SK-N-SH (cell line): ENCODE data around the gene LRRC75A. TPM values are rescaled to one million over a fixed set of nuclear protein-coding genes. Genes with fewer than 3 reads are reported as not detected.
A peak's percentile ranks its signal among the peaks of the same experiment; 100 is the strongest.

ENCODE experiments used
- CTCF ChIA-PET: fragments of 300-600, 350-600 bp; formaldehyde crosslinking; extraction: SDS; loops from one replicate; lab custom pipeline; 2021; lab: Yijun Ruan, JAX
- POLR2A ChIA-PET: fragments of 350-600 bp; sonication (Branson Sonifier 250); formaldehyde crosslinking; extraction: SDS; loops from one replicate; lab custom pipeline; 2020; ENCODE audit warnings: antibody characterized with exemption, inconsistent platforms; lab: Yijun Ruan, JAX
- DNase-seq: peaks from one replicate; pipeline ENCODE4 v3.0.0; 2012
- H2AFZ ChIP-seq: fragments of 200-600 bp; sonication (generic); 2 replicates; pipeline ENCODE4 v1.8.1; 2016; ENCODE audit warnings: antibody characterized with exemption, mild to moderate bottlenecking, low read depth
- H3F3A ChIP-seq: fragments of 200-600 bp; sonication (generic); replicated peaks from 2 replicates; pipeline ENCODE3; 2016; ENCODE audit warnings: antibody characterized with exemption, mild to moderate bottlenecking; ENCODE audit not compliant: insufficient read depth
- H3K27ac ChIP-seq, 2 experiments: fragments of 200-500 bp in 1 of 2; fragments of 200-600 bp in 1 of 2; sonication (Bioruptor generic) in 1 of 2; sonication (generic), shearing (Covaris generic) in 1 of 2; 2 replicates each; pipeline versions ENCODE4 v1.5.1 to v1.6.1; 2014 to 2016; ENCODE audit warnings: low read depth in 2 of 2, inconsistent platforms in 1 of 2, low read length in 1 of 2, mild to moderate bottlenecking in 1 of 2, mixed read lengths in 1 of 2
- H3K27me3 ChIP-seq: fragments of 200-600 bp; sonication (generic), shearing (Covaris generic); 2 replicates; pipeline ENCODE4 v1.6.1; 2016; ENCODE audit warnings: mixed run types; ENCODE audit not compliant: insufficient read depth
- H3K36me3 ChIP-seq, 2 experiments: fragments of 200-500 bp in 1 of 2; fragments of 200-600 bp in 1 of 2; sonication (Bioruptor generic) in 1 of 2; sonication (generic) in 1 of 2; replicated peaks in 1 of 2; 2 replicates each; pipeline versions ENCODE3 to v1.5.1; 2014 to 2016; ENCODE audit warnings: low read length in 1 of 2, mild to moderate bottlenecking in 1 of 2; ENCODE audit not compliant: insufficient read depth in 2 of 2, control insufficient read depth in 1 of 2
- H3K4me1 ChIP-seq, 2 experiments: fragments of 200-500 bp in 1 of 2; fragments of 200-600 bp in 1 of 2; sonication (Bioruptor generic) in 1 of 2; sonication (generic), shearing (Covaris generic) in 1 of 2; 2 replicates each; pipeline versions ENCODE4 v1.5.1 to v1.6.1; 2014 to 2016; ENCODE audit warnings: low read depth in 1 of 2, low read length in 1 of 2, mixed run types in 1 of 2; ENCODE audit not compliant: insufficient read depth in 2 of 2, control insufficient read depth in 1 of 2
- H3K4me2 ChIP-seq: fragments of 200-600 bp; sonication (generic), shearing (Covaris generic); 2 replicates; pipeline ENCODE4 v1.6.1; 2017; ENCODE audit warnings: mixed run types
- H3K4me3 ChIP-seq, 2 experiments: fragments of 200-500 bp in 1 of 2; fragments of 200-600 bp in 1 of 2; sonication (Bioruptor generic) in 1 of 2; sonication (generic), shearing (Covaris generic) in 1 of 2; 2 replicates each; pipeline versions ENCODE4 v1.5.1 to v1.8.1; 2014 to 2016; ENCODE audit warnings: low read depth in 2 of 2, inconsistent platforms in 1 of 2, low read length in 1 of 2, mild to moderate bottlenecking in 1 of 2, mixed read lengths in 1 of 2, moderate library complexity in 1 of 2
- H3K79me2 ChIP-seq: fragments of 200-600 bp; sonication (generic); 2 replicates; pipeline ENCODE4 v1.8.1; 2017; ENCODE audit warnings: mild to moderate bottlenecking; ENCODE audit not compliant: insufficient read depth
- H3K9ac ChIP-seq: fragments of 200-600 bp; sonication (generic); 2 replicates; pipeline ENCODE4 v1.6.1; 2017; ENCODE audit warnings: mixed run types
- H3K9me2 ChIP-seq: fragments of 200-600 bp; sonication (generic); 2 replicates; pipeline ENCODE4 v1.6.1; 2017; ENCODE audit warnings: mixed run types
- H3K9me3 ChIP-seq: fragments of 200-600 bp; sonication (generic); 2 replicates; pipeline ENCODE4 v1.6.1; 2017; ENCODE audit warnings: mixed run types, mild to moderate bottlenecking, moderate library complexity
- H4K20me1 ChIP-seq: fragments of 200-600 bp; sonication (generic); 2 replicates; pipeline ENCODE4 v1.6.1; 2017; ENCODE audit warnings: mild to moderate bottlenecking, mixed run types; ENCODE audit not compliant: insufficient read depth
- CHD2 ChIP-seq: fragments of 150-350 bp; IDR thresholded peaks from 2 replicates; pipeline ENCODE4 v1.6.1; 2018; ENCODE audit warnings: low read length; ENCODE audit not compliant: partially characterized antibody
- CTCF ChIP-seq: fragments of 200-600 bp; sonication (generic); IDR thresholded peaks from 2 replicates; pipeline ENCODE4 v1.6.1; 2017; ENCODE audit warnings: antibody characterized with exemption, mild to moderate bottlenecking, moderate library complexity
- ELF1 ChIP-seq: IDR thresholded peaks from 2 replicates; pipeline ENCODE4 v1.4.0; 2012
- EP300 ChIP-seq, 2 experiments: IDR thresholded peaks; 2 replicates each; pipeline versions ENCODE4 v1.4.0 to v1.6.1; 2012; ENCODE audit warnings: borderline replicate concordance in 1 of 2, low read depth in 1 of 2, low read length in 1 of 2
- EZH2phosphoT487 ChIP-seq: fragments of 200-600 bp; sonication (generic); IDR thresholded peaks from 2 replicates; pipeline ENCODE4 v1.6.1; 2017; ENCODE audit warnings: low read depth, mixed run types, mild to moderate bottlenecking, antibody characterized with exemption, moderate library complexity, borderline replicate concordance
- FOSL2 ChIP-seq: IDR thresholded peaks from 2 replicates; pipeline ENCODE4 v1.4.0; 2012; ENCODE audit warnings: low read depth, mild to moderate bottlenecking, moderate library complexity, borderline replicate concordance
- FOXJ3 ChIP-seq: sonication (generic); formaldehyde crosslinking; IDR thresholded peaks from 2 replicates; pipeline ENCODE4 v1.5.1; 2020; ENCODE audit warnings: mild to moderate bottlenecking, missing genetic modification reagents
- IRF3 ChIP-seq: fragments of 150-350 bp; IDR thresholded peaks from 2 replicates; pipeline ENCODE4 v1.6.1; 2016; ENCODE audit warnings: mild to moderate bottlenecking, low read depth, low read length
- JUND ChIP-seq: IDR thresholded peaks from 2 replicates; pipeline ENCODE4 v1.4.0; 2012
- MAX ChIP-seq: IDR thresholded peaks from 2 replicates; pipeline ENCODE4 v1.4.0; 2012; ENCODE audit warnings: low read depth
- NFIC ChIP-seq: IDR thresholded peaks from 2 replicates; pipeline ENCODE4 v1.4.0; 2012; ENCODE audit warnings: borderline replicate concordance
- NRF1 ChIP-seq: IDR thresholded peaks from 2 replicates; pipeline ENCODE4 v1.6.1; 2012; ENCODE audit warnings: low read depth, mild to moderate bottlenecking, low read length
- PBX3 ChIP-seq: IDR thresholded peaks from 2 replicates; pipeline ENCODE4; 2012
- POLR2AphosphoS5 ChIP-seq: IDR thresholded peaks from 2 replicates; pipeline ENCODE4 v1.6.1; 2012; ENCODE audit warnings: low read depth, low read length
- RAD21 ChIP-seq: IDR thresholded peaks from 2 replicates; pipeline ENCODE4 v1.6.1; 2012; ENCODE audit warnings: mild to moderate bottlenecking, low read length
- RCOR1 ChIP-seq: fragments of 150-350 bp; IDR thresholded peaks from 2 replicates; pipeline ENCODE4 v1.6.1; 2017; ENCODE audit warnings: antibody characterized with exemption, low read length
- SIN3A ChIP-seq: IDR thresholded peaks from 2 replicates; pipeline ENCODE4 v1.6.1; 2012; ENCODE audit warnings: low read depth, mild to moderate bottlenecking, low read length, moderate library complexity, borderline replicate concordance
- SMC3 ChIP-seq: IDR thresholded peaks from 2 replicates; pipeline ENCODE4 v1.6.1; 2012; ENCODE audit warnings: low read depth, low read length, improper control_type of control experiment
- TCF12 ChIP-seq: IDR thresholded peaks from 2 replicates; pipeline ENCODE4 v1.4.0; 2012
- TEAD4 ChIP-seq: IDR thresholded peaks from 2 replicates; pipeline ENCODE4 v1.4.0; 2012; ENCODE audit warnings: mild to moderate bottlenecking, borderline replicate concordance; ENCODE audit not compliant: insufficient read depth
- USF1 ChIP-seq: IDR thresholded peaks from 2 replicates; pipeline ENCODE4 v1.4.0; 2012; ENCODE audit warnings: low read depth, borderline replicate concordance
- USF2 ChIP-seq: fragments of 150-350 bp; IDR thresholded peaks from 2 replicates; pipeline ENCODE4 v1.6.1; 2017; ENCODE audit warnings: antibody characterized with exemption, low read length, low read depth, borderline replicate concordance
- YY1 ChIP-seq: IDR thresholded peaks from 2 replicates; pipeline ENCODE4 v1.4.0; 2012; ENCODE audit warnings: low read depth, mild to moderate bottlenecking
- ZBTB33 ChIP-seq: IDR thresholded peaks from 2 replicates; pipeline ENCODE4 v1.4.0; 2012; ENCODE audit warnings: low read depth, borderline replicate concordance
- WGBS: methylation state at CpG from one replicate; pipeline ENCODE4 v1.1.6; 2017; ENCODE audit warnings: low lambda C conversion rate; 5-methylcytosine and 5-hydroxymethylcytosine counted together
- polyA plus RNA-seq, 3 experiments: library from polyadenylated mRNA; depleted of rRNA; stranded (reverse); fragments of >200 nt; gene quantifications; 2 replicates each; pipeline ENCODE4 v1.2.3, GENCODE V29; 2012

LRRC75A gene
- polyA plus RNA-seq, 1 of the 3 experiments (the other 2 are of a cell fraction), result 1.2 TPM

- Histone ChIP-seq H3K79me2 (peaks cover 46% of the 10 kb centered on the region), H2AFZ (peak overlapping the region; percentile 77), H3K9ac (peak overlapping the region; percentile 96), H3K36me3 (peaks cover 36 to 37% of the 10 kb centered on the region in 2 experiments), H3K4me2 (peak overlapping the region; percentile 93), H3F3A (peaks cover 30% of the 10 kb centered on the region), H3K4me1 (peaks cover 25 to 30% of the 10 kb centered on the region in 2 experiments; a peak in 3 of 4 replicates), H4K20me1 (peaks cover 43% of the 10 kb centered on the region), H3K27me3 (no peaks in the 10 kb centered on the region), H3K4me3 (peak overlapping the region; percentile 87 to 98), H3K9me2 (no peaks in the 10 kb centered on the region), H3K27ac (peak overlapping the region; percentile 76 to 88), H3K9me3 (no peaks in the 10 kb centered on the region)
- POLR2A ChIA-PET, result interaction anchor here (0.9 to 2.1 kb wide), 22 partner anchors 10 to 146 kb away, joined by 3 to 25 read pairs (median 5); partner anchors contain the start of genes CENPV and UBB
- WGBS, result under 1% methylated on average over 29 of the region's 46 CpGs
- CTCF ChIA-PET, result interaction anchor here (0.8 to 33.7 kb wide), 7 partner anchors 11 to 82 kb away, joined by 3 to 746 read pairs (median 6); no protein-coding TSS in a partner anchor
- DNase-seq, result peak; percentile 99
- TF ChIP-seq JUND, result peak; percentile 71; the same call in 1 of the 2 replicates
- peak; percentile 1; the same call in 1 of the 2 replicates for TF ChIP-seq FOSL2
- no peak for TF ChIP-seq TEAD4
- TF ChIP-seq CHD2, result peak; percentile 70
- no peak for TF ChIP-seq SMC3
- no peak for TF ChIP-seq TCF12
- TF ChIP-seq FOXJ3 (CRISPR knock-in tag), result no peak
- no peak for TF ChIP-seq RAD21
- peak; percentile 96 for TF ChIP-seq NRF1
- TF ChIP-seq ELF1, result no peak
- TF ChIP-seq RCOR1, result peak; percentile 53; the same call in 1 of the 2 replicates
- TF ChIP-seq ZBTB33, result no peak
- TF ChIP-seq EZH2phosphoT487, result no peak
- TF ChIP-seq POLR2AphosphoS5, result peak; percentile 99
- peak; percentile 73; the same call in 1 of the 2 replicates for TF ChIP-seq YY1
- peak; percentile 94 for TF ChIP-seq SIN3A
- TF ChIP-seq USF1, result peak; percentile 90
- TF ChIP-seq USF2, result peak; percentile 76
- TF ChIP-seq IRF3, result no peak; the same call in none of the 2 replicates
- peak; percentile 89 for TF ChIP-seq PBX3
- no peak for TF ChIP-seq CTCF
- peak; percentile 93 for TF ChIP-seq MAX
- no peak; the same call in 1 of the 2 replicates for TF ChIP-seq NFIC
- peak in 1 of 2 experiments; percentile 65; a peak in 1 of 4 replicates for TF ChIP-seq EP300 (IDR thresholded peaks at IDR 0.05; ENCODE audit: borderline replicate concordance in 1 of 2, low read depth in 1 of 2, low read length in 1 of 2)
These were observed 53.3 kb downstream of the LRRC75A start for GRCh38 chr17:16438557-16439302.
